ENCODE results near the gene DLG2. TPM values are rescaled to one million over a fixed set of nuclear protein-coding genes. Genes with fewer than 3 reads are reported as not detected.
"Not testable (repeated sequence)": the region's sequence is repeated elsewhere in the genome, so short reads cannot be mapped to it uniquely, and the experiment has no call there.

DLG2 gene
- polyA plus RNA-seq, 4 donors, result 10.8 to 15.6 (median 12.2) TPM

GRCh38 chr11:85052636-85053035, 574.5 kb downstream of the DLG2 start:
- DNase-seq (ENCODE audit: low read depth in 4 of 4, low spot score in 2 of 4), result no peak

- DNase-seq (ENCODE audit: low read depth in 4 of 4, low spot score in 2 of 4), result no peak
Measured at GRCh38 chr11:85048801-85049200, 578.3 kb downstream of the DLG2 start.

- no peak for DNase-seq (ENCODE audit: low read depth in 4 of 4, low spot score in 2 of 4)
Measured at GRCh38 chr11:85045716-85046115, 581.4 kb downstream of the DLG2 start.

- DNase-seq (ENCODE audit: low read depth in 4 of 4, low spot score in 2 of 4), result no peak
Measured at GRCh38 chr11:85044911-85045310, 582.2 kb downstream of the DLG2 start.

GRCh38 chr11:85042361-85042760, 584.8 kb downstream of the DLG2 start:
- DNase-seq (ENCODE audit: low read depth in 4 of 4, low spot score in 2 of 4), result no peak

GRCh38 chr11:85040166-85040565, 587.0 kb downstream of the DLG2 start:
- no peak for DNase-seq (ENCODE audit: low read depth in 4 of 4, low spot score in 2 of 4)

GRCh38 chr11:85029964-85030363, 597.2 kb downstream of the DLG2 start:
- no peak for DNase-seq (ENCODE audit: low read depth in 4 of 4, low spot score in 2 of 4)

GRCh38 chr11:85028329-85029101, 598.6 kb downstream of the DLG2 start:
- DNase-seq (ENCODE audit: low read depth in 4 of 4, low spot score in 2 of 4), result no peak

- DNase-seq (ENCODE audit: low read depth in 4 of 4, low spot score in 2 of 4), result no peak
Measured at GRCh38 chr11:85027346-85027745, 599.8 kb downstream of the DLG2 start.

GRCh38 chr11:85021058-85021457, 606.1 kb downstream of the DLG2 start:
- no peak for DNase-seq (ENCODE audit: low read depth in 4 of 4, low spot score in 2 of 4)

GRCh38 chr11:84993386-84993785, 633.8 kb downstream of the DLG2 start:
- no peak for DNase-seq (ENCODE audit: low read depth in 4 of 4, low spot score in 2 of 4)

GRCh38 chr11:84990141-84990540, 637.0 kb downstream of the DLG2 start:
- no peak for DNase-seq (ENCODE audit: low read depth in 4 of 4, low spot score in 2 of 4)

- not testable (repeated sequence) for DNase-seq (ENCODE audit: low read depth in 4 of 4, low spot score in 2 of 4)
Measured at GRCh38 chr11:84987686-84988187, 639.4 kb downstream of the DLG2 start.

- DNase-seq (ENCODE audit: low read depth in 4 of 4, low spot score in 2 of 4), result no peak
Measured at GRCh38 chr11:84981301-84981700, 645.8 kb downstream of the DLG2 start.

- DNase-seq (ENCODE audit: low read depth in 4 of 4, low spot score in 2 of 4), result no peak
Measured at GRCh38 chr11:84969103-84969502, 658.0 kb downstream of the DLG2 start.

GRCh38 chr11:84965484-84965883, 661.7 kb downstream of the DLG2 start:
- no peak for DNase-seq (ENCODE audit: low read depth in 4 of 4, low spot score in 2 of 4)

GRCh38 chr11:84963240-84963639, 663.9 kb downstream of the DLG2 start:
- DNase-seq (ENCODE audit: low read depth in 4 of 4, low spot score in 2 of 4), result no peak

- DNase-seq (ENCODE audit: low read depth in 4 of 4, low spot score in 2 of 4), result no peak
Measured at GRCh38 chr11:84962018-84962417, 665.1 kb downstream of the DLG2 start.

GRCh38 chr11:84958295-84958694, 668.8 kb downstream of the DLG2 start:
- no peak for DNase-seq (ENCODE audit: low read depth in 4 of 4, low spot score in 2 of 4)

GRCh38 chr11:84950569-84951270, 676.4 kb downstream of the DLG2 start:
- no peak for DNase-seq (ENCODE audit: low read depth in 4 of 4, low spot score in 2 of 4)

- DNase-seq (ENCODE audit: low read depth in 4 of 4, low spot score in 2 of 4), result no peak
Measured at GRCh38 chr11:84947970-84948580, 679.1 kb downstream of the DLG2 start.
